Mesenchymal stem cell (in vitro differentiated cells and primary cell): ENCODE data around the gene BICD1.

Experiments used
- DNase-seq: peaks from one replicate; pipeline ENCODE4 v3.0.0-alpha.2; 2013
- H2AFZ ChIP-seq: one replicate; pipeline ENCODE4 v1.6.1; 2013; ENCODE audit warnings: low read depth, mild to moderate bottlenecking, control low read depth, inconsistent platforms, low read length, moderate library complexity
- H2AK5ac ChIP-seq: 2 replicates; pipeline ENCODE4 v1.6.1; 2013; ENCODE audit warnings: low read length, moderate library complexity, mild to moderate bottlenecking, inconsistent platforms; ENCODE audit not compliant: severe bottlenecking
- H2BK120ac ChIP-seq: one replicate; pipeline ENCODE4 v1.6.1; 2013; ENCODE audit warnings: low read depth, mild to moderate bottlenecking, inconsistent platforms, low read length, moderate library complexity
- H2BK12ac ChIP-seq, 2 experiments: one replicate each; pipeline ENCODE4 v1.6.1; 2013; ENCODE audit warnings: inconsistent platforms in 2 of 2, low read length in 2 of 2, mild to moderate bottlenecking in 2 of 2, moderate library complexity in 2 of 2, control low read depth in 1 of 2
- H2BK15ac ChIP-seq: one replicate; pipeline ENCODE4 v1.6.1; 2013; ENCODE audit warnings: mild to moderate bottlenecking, low read depth, inconsistent platforms; ENCODE audit not compliant: poor library complexity, severe bottlenecking
- H2BK5ac ChIP-seq: 2 replicates; pipeline ENCODE4 v1.6.1; 2013; ENCODE audit warnings: low read depth, mild to moderate bottlenecking, low read length, control low read depth, inconsistent platforms; ENCODE audit not compliant: poor library complexity, severe bottlenecking
- H3K14ac ChIP-seq, 2 experiments: one replicate each; pipeline ENCODE4 v1.6.1; 2013; ENCODE audit warnings: inconsistent platforms in 2 of 2, low read length in 2 of 2, control low read depth in 1 of 2, mild to moderate bottlenecking in 1 of 2, moderate library complexity in 1 of 2
- H3K18ac ChIP-seq, 2 experiments: one replicate each; pipeline ENCODE4 v1.6.1; 2013; ENCODE audit warnings: inconsistent platforms in 2 of 2, low read length in 2 of 2, control low read depth in 1 of 2, low read depth in 1 of 2, mild to moderate bottlenecking in 1 of 2
- H3K23ac ChIP-seq, 2 experiments: one replicate each; pipeline ENCODE4 v1.6.1; 2013; ENCODE audit warnings: inconsistent platforms in 2 of 2, low read length in 2 of 2, mild to moderate bottlenecking in 2 of 2, moderate library complexity in 2 of 2, control low read depth in 1 of 2
- H3K27ac ChIP-seq: 2 replicates; pipeline ENCODE4 v1.5.1; 2013; ENCODE audit warnings: mild to moderate bottlenecking, moderate library complexity, low read length, control low read depth, inconsistent platforms; ENCODE audit not compliant: poor library complexity, severe bottlenecking
- H3K27me3 ChIP-seq, 2 experiments: 2 replicates each; pipeline versions ENCODE4 v1.6.1 to v1.7.0; 2013; ENCODE audit warnings: low read length in 2 of 2, mild to moderate bottlenecking in 2 of 2, moderate library complexity in 2 of 2, control low read depth in 1 of 2, inconsistent platforms in 1 of 2; ENCODE audit not compliant: control insufficient read depth in 1 of 2, insufficient read depth in 1 of 2
- H3K36me3 ChIP-seq, 2 experiments: 2 replicates each; pipeline versions ENCODE4 v1.6.1 to v1.7.0; 2013; ENCODE audit warnings: low read length in 2 of 2, control low read depth in 1 of 2, inconsistent platforms in 1 of 2, low read depth in 1 of 2, mild to moderate bottlenecking in 1 of 2; ENCODE audit not compliant: insufficient read depth in 2 of 2, control insufficient read depth in 1 of 2
- H3K4ac ChIP-seq, 2 experiments: one replicate each; pipeline ENCODE4 v1.6.1; 2013; ENCODE audit warnings: inconsistent platforms in 2 of 2, low read length in 2 of 2, mild to moderate bottlenecking in 2 of 2, moderate library complexity in 2 of 2, control low read depth in 1 of 2, low read depth in 1 of 2
- H3K4me1 ChIP-seq: 2 replicates; pipeline ENCODE4 v1.6.1; 2013; ENCODE audit warnings: low read depth, low read length, control low read depth; ENCODE audit not compliant: control insufficient read depth, insufficient read depth
- H3K4me2 ChIP-seq: 2 replicates; pipeline ENCODE4 v1.6.1; 2013; ENCODE audit warnings: low read length, mild to moderate bottlenecking, inconsistent platforms; ENCODE audit not compliant: poor library complexity, severe bottlenecking
- H3K4me3 ChIP-seq, 2 experiments: 2 replicates each; pipeline versions ENCODE4 v1.5.1 to v1.7.0; 2013; ENCODE audit warnings: low read length in 2 of 2, mild to moderate bottlenecking in 2 of 2, control low read depth in 1 of 2, low read depth in 1 of 2; ENCODE audit not compliant: insufficient read depth in 1 of 2
- H3K79me1 ChIP-seq: replicated peaks from 2 replicates; pipeline ENCODE4 v1.6.1; 2013; ENCODE audit warnings: mild to moderate bottlenecking, control low read depth, low read length, inconsistent platforms; ENCODE audit not compliant: poor library complexity, severe bottlenecking
- H3K9ac ChIP-seq: 2 replicates; pipeline ENCODE4 v1.7.0; 2013; ENCODE audit warnings: mild to moderate bottlenecking, low read length, moderate library complexity
- H3K9me3 ChIP-seq: 2 replicates; pipeline ENCODE4 v1.7.0; 2013; ENCODE audit warnings: mild to moderate bottlenecking, low read length; ENCODE audit not compliant: control insufficient read depth
- H4K8ac ChIP-seq: one replicate; pipeline ENCODE4 v1.6.1; 2013; ENCODE audit warnings: inconsistent platforms, mild to moderate bottlenecking, low read length, moderate library complexity
- H4K91ac ChIP-seq: one replicate; pipeline ENCODE4 v1.6.1; 2013; ENCODE audit warnings: mild to moderate bottlenecking, low read length, inconsistent platforms
- WGBS: methylation state at CpG from one replicate; pipeline ENCODE4 v1.1.7; 2013; ENCODE audit warnings: mixed read lengths; 5-methylcytosine and 5-hydroxymethylcytosine counted together

The BICD1 gene

DNA sequence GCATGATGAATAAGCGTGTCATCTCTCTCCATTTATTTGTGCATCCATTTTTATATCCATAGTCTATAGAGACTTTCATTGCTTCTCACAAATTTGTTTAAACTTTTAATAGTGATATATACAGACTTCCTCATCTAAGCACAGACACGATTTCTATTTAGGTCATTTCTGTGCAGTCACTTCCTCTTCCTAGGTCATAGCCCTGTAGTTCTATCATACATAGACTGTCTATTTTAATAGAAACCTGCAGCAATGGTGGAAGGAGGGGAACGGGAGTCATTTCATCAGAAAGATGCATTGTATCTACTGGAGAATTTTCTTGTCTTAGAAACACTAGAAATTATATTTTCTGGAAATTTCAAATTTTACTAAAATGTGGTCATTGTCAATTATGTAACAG, 159.3 kb downstream of the BICD1 start:
- Histone ChIP-seq H3K18ac (no peak overlapping the region), H2BK12ac (no peak overlapping the region), H3K36me3 (no peaks in the 10 kb centered on the region), H3K4ac (no peak overlapping the region), H4K8ac (no peak overlapping the region), H3K9ac (no peak overlapping the region), H3K4me2 (no peak overlapping the region), H3K14ac (no peak overlapping the region), H2AFZ (no peak overlapping the region), H3K27ac (no peak overlapping the region), H2BK5ac (no peak overlapping the region), H2AK5ac (no peak overlapping the region), H3K9me3 (no peaks in the 10 kb centered on the region), H3K79me1 (peaks cover 21% of the 10 kb centered on the region), H3K27me3 (no peaks in the 10 kb centered on the region), H3K4me1 (peaks cover 8% of the 10 kb centered on the region), H4K91ac (no peak overlapping the region), H2BK120ac (no peak overlapping the region), H2BK15ac (no peak overlapping the region), H3K4me3 (no peak overlapping the region), H3K23ac (no peak overlapping the region)
- no peak for DNase-seq
- 100% methylated on average over 1 of the region's 3 CpGs for WGBS

DNA sequence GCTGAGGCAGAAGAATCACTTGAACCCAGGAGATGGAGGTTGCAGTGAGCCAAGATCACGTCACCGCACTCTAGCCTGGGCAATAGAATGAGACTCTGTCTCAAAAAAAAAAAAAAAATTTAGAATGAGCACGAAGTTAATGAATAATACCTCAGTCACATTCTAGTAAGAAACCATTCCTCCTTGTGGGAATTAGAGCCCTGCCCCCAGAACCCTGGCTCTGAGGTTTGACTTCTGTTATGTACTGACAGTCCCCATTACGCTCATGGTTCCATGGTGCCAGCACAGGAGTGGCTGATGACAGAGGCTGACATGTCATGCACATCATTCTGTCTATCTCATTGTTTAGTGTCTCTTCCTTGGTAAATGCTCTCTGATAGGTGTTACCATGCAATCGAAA, 160.1 kb downstream of the BICD1 start:
- H2AFZ ChIP-seq, result no peak overlapping the region
- WGBS, result 96% methylated on average over 5 of the region's 5 CpGs
- H3K36me3 ChIP-seq, result no peaks in the 10 kb centered on the region
- no peaks in the 10 kb centered on the region for H3K27me3 ChIP-seq
- H3K18ac ChIP-seq, result no peak overlapping the region
- H3K23ac ChIP-seq, result no peak overlapping the region
- no peak overlapping the region for H3K9ac ChIP-seq
- H3K4me2 ChIP-seq, result no peak overlapping the region
- H2BK12ac ChIP-seq, result no peak overlapping the region
- no peak overlapping the region for H3K4me3 ChIP-seq
- H3K4ac ChIP-seq, result no peak overlapping the region
- no peaks in the 10 kb centered on the region for H3K9me3 ChIP-seq
- no peak for DNase-seq
- H4K91ac ChIP-seq, result no peak overlapping the region
- peaks cover 8% of the 10 kb centered on the region for H3K4me1 ChIP-seq
- H3K14ac ChIP-seq, result no peak overlapping the region
- H2BK120ac ChIP-seq, result no peak overlapping the region
- H3K79me1 ChIP-seq, result peaks cover 13% of the 10 kb centered on the region
- no peak overlapping the region for H2AK5ac ChIP-seq
- no peak overlapping the region for H2BK5ac ChIP-seq
- H4K8ac ChIP-seq, result peak overlapping the region; percentile 66
- no peak overlapping the region for H3K27ac ChIP-seq
- H2BK15ac ChIP-seq, result no peak overlapping the region

DNA sequence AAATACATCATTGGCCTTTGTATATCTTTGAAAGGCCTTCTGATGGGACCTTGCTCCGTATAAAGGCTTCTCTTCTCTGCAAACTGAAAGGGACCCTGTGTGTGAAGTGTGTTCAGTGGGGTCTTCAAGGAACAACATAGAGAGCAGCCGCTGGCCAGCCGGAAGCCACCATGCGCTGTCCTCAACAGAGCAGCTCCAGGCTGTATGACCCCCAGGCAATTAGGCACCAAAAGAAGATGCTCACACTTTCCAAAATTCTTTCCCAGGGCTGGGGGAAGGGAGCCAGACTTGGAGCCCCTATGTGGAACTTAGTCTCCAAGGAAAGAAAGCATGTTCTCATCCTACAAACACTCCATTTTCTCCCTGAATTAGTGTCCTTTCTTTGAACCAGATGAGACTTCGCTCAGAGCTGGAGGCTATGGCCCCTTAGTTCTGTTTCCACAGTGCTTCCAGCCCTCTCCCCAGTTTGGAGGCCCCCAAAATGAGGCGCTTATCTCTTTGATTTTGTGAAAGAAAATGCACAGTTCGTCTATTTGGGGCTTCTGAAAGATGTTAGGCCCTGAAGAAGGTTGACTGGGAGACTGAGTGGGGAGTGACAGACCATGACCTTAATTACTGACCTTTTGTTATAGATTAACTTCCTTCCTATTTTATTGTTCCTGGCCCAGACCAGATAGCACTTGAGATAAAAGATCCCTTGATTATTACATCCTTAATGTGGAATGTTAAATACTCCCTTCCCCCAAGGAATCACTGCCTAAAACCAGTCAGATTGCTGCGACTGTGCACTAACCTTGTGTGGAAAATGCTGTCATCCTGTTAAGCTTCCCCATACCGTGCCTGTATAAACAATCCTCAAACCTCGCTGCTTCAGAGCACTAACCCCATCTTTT, 164.4 kb downstream of the BICD1 start:
- H3K4me2 ChIP-seq, result peak overlapping the region; percentile 17
- peaks cover 15% of the 10 kb centered on the region for H3K4me1 ChIP-seq
- peaks cover 0 to 4% of the 10 kb centered on the region in 2 experiments for H3K36me3 ChIP-seq
- no peak overlapping the region for H3K4ac ChIP-seq
- H3K18ac ChIP-seq, result no peak overlapping the region
- peak; percentile 50 for DNase-seq
- no peak overlapping the region for H3K23ac ChIP-seq
- peak overlapping the region; percentile 48 for H4K8ac ChIP-seq
- no peaks in the 10 kb centered on the region for H3K27me3 ChIP-seq
- H3K27ac ChIP-seq, result peak overlapping the region; percentile 79
- H2BK12ac ChIP-seq, result no peak overlapping the region
- H2AFZ ChIP-seq, result no peak overlapping the region
- no peak overlapping the region for H4K91ac ChIP-seq
- 38% methylated on average over 10 of the region's 10 CpGs for WGBS
- no peaks in the 10 kb centered on the region for H3K9me3 ChIP-seq
- H3K9ac ChIP-seq, result peak overlapping the region; percentile 66
- H2BK120ac ChIP-seq, result no peak overlapping the region
- peak overlapping the region; percentile 36 for H2BK15ac ChIP-seq
- H3K4me3 ChIP-seq, result peak overlapping the region in 1 of 2 experiments; percentile 7
- peak overlapping the region; percentile 59 for H2BK5ac ChIP-seq
- H3K14ac ChIP-seq, result no peak overlapping the region
- peaks cover 9% of the 10 kb centered on the region for H3K79me1 ChIP-seq
- peak overlapping the region; percentile 87 for H2AK5ac ChIP-seq

GRCh38 chr12:32272465-32272864, 165.8 kb downstream of the BICD1 start:
- Histone ChIP-seq H3K9ac (no peak overlapping the region), H3K14ac (no peak overlapping the region), H4K91ac (no peak overlapping the region), H2BK15ac (no peak overlapping the region), H3K27me3 (no peaks in the 10 kb centered on the region), H2AFZ (no peak overlapping the region), H3K4me2 (no peak overlapping the region), H3K27ac (no peak overlapping the region), H3K9me3 (no peaks in the 10 kb centered on the region), H2AK5ac (no peak overlapping the region), H2BK5ac (no peak overlapping the region), H3K4ac (no peak overlapping the region), H3K36me3 (peaks cover 0 to 4% of the 10 kb centered on the region in 2 experiments), H3K23ac (no peak overlapping the region), H2BK12ac (no peak overlapping the region), H3K18ac (no peak overlapping the region), H2BK120ac (no peak overlapping the region), H4K8ac (no peak overlapping the region), H3K4me3 (no peak overlapping the region), H3K4me1 (peaks cover 13% of the 10 kb centered on the region), H3K79me1 (peaks cover 11% of the 10 kb centered on the region)
- DNase-seq, result no peak
- WGBS, result 100% methylated on average over 2 of the region's 2 CpGs
